T-cell (primary cell): ENCODE measurements around the gene LUZP2. TPM values are rescaled to one million over a fixed set of nuclear protein-coding genes. Genes with fewer than 3 reads are reported as not detected.

Experiments used
- ATAC-seq, 4 experiments: fragments of 200-7000 bp in 3 of 4; fragments of 150-1000 bp in 1 of 4; cut with Tn5 transposase; replicated peaks in 1 of 4; 1 replicate in 3 of 4; 2 replicates in 1 of 4; pipeline ENCODE4 v1.10.0; 2021; ENCODE audit warnings: moderate library complexity in 3 of 4, mild to moderate bottlenecking in 2 of 4, moderate number of reproducible peaks in 1 of 4
- CTCF ChIA-PET, 2 donors: fragments of 300-600 bp; sonication (Branson Sonifier 250); formaldehyde crosslinking; loops; one replicate each; lab custom pipeline; 2022; ENCODE audit warnings: antibody characterized with exemption in 2 of 2; lab: Charles Lee
- POLR2A ChIA-PET, 2 donors: fragments of 300-600 bp; sonication (Branson Sonifier 250); formaldehyde crosslinking; loops; one replicate each; lab custom pipeline; 2022; ENCODE audit warnings: antibody characterized with exemption in 2 of 2; lab: Charles Lee
- DNase-seq, 35 experiments: peaks; one replicate each; pipeline versions ENCODE4 v3.0.0 to v3.0.0-alpha.2; 2013 to 2023
- H3K27ac ChIP-seq: one replicate; pipeline ENCODE4 v1.5.1; 2013; ENCODE audit warnings: low read length
- H3K27me3 ChIP-seq, 2 experiments: replicated peaks in 1 of 2; 1 replicate in 1 of 2; 2 replicates in 1 of 2; pipeline versions ENCODE4 v1.6.1 to v1.7.0; 2013; ENCODE audit warnings: low read length in 1 of 2, mixed read lengths in 1 of 2; ENCODE audit not compliant: control insufficient read depth in 2 of 2, insufficient read depth in 2 of 2; ENCODE audit errors: extremely low read depth in 1 of 2
- H3K36me3 ChIP-seq, 2 donors: 1 replicate in 1 of 2; 2 replicates in 1 of 2; pipeline versions ENCODE4 v1.6.1 to v1.7.0; 2013; ENCODE audit warnings: low read length in 1 of 2; ENCODE audit not compliant: control insufficient read depth in 2 of 2, insufficient read depth in 1 of 2; ENCODE audit errors: extremely low read depth in 1 of 2
- H3K4me1 ChIP-seq, 2 experiments: 1 replicate in 1 of 2; 2 replicates in 1 of 2; pipeline versions ENCODE4 v1.6.1 to v1.7.0; 2013; ENCODE audit warnings: low read length in 2 of 2, mixed read lengths in 1 of 2; ENCODE audit not compliant: insufficient read depth in 2 of 2, control insufficient read depth in 1 of 2; ENCODE audit errors: extremely low read depth in 1 of 2
- H3K4me3 ChIP-seq, 2 donors: 1 replicate in 1 of 2; 2 replicates in 1 of 2; pipeline versions ENCODE4 v1.5.1 to v1.7.0; 2013; ENCODE audit warnings: mild to moderate bottlenecking in 2 of 2, low read length in 1 of 2, moderate library complexity in 1 of 2; ENCODE audit not compliant: control insufficient read depth in 1 of 2; ENCODE audit errors: extremely low read depth in 1 of 2
- H3K9me3 ChIP-seq: 2 replicates; pipeline ENCODE4 v1.7.0; 2013
- H3K27ac Mint-ChIP-seq, 2 donors: one replicate each; pipeline ENCODE4 v1.8.0; 2020 to 2021; ENCODE audit warnings: mild to moderate bottlenecking in 2 of 2, mixed read lengths in 2 of 2
- H3K27me3 Mint-ChIP-seq, 2 donors: one replicate each; pipeline ENCODE4 v1.8.0; 2021 to 2022; ENCODE audit warnings: mixed read lengths in 2 of 2
- H3K36me3 Mint-ChIP-seq: one replicate; pipeline ENCODE4 v1.8.0; 2021; ENCODE audit warnings: mixed read lengths
- H3K4me1 Mint-ChIP-seq, 3 donors: one replicate each; pipeline ENCODE4 v1.8.0; 2020 to 2022; ENCODE audit warnings: mixed read lengths in 3 of 3, mild to moderate bottlenecking in 1 of 3
- H3K4me3 Mint-ChIP-seq, 3 donors: one replicate each; pipeline ENCODE4 v1.8.0; 2020 to 2022; ENCODE audit warnings: mild to moderate bottlenecking in 3 of 3, mixed read lengths in 3 of 3, moderate library complexity in 3 of 3
- H3K9me3 Mint-ChIP-seq, 3 donors: one replicate each; pipeline ENCODE4 v1.8.0; 2020 to 2022; ENCODE audit warnings: mixed read lengths in 3 of 3
- WGBS: methylation state at CpG from one replicate; pipeline ENCODE4 v1.1.5; 2013; ENCODE audit warnings: missing lambda C conversion rate; ENCODE audit not compliant: insufficient coverage; 5-methylcytosine and 5-hydroxymethylcytosine counted together
- total RNA-seq, 35 experiments: library from RNA in 6 of 35; stranded (reverse) in 6 of 35; fragments of 120-200 nt in 1 of 35; gene quantifications; one replicate each; pipeline versions ENCODE4 v1.2.1 to v1.2.4 and lab custom pipeline; 2013 to 2026

LUZP2 gene
- total RNA-seq, 5 donors from 2014 or later (not counting 1 experiment from before 2014, with no cell fraction given): not detected

DNA sequence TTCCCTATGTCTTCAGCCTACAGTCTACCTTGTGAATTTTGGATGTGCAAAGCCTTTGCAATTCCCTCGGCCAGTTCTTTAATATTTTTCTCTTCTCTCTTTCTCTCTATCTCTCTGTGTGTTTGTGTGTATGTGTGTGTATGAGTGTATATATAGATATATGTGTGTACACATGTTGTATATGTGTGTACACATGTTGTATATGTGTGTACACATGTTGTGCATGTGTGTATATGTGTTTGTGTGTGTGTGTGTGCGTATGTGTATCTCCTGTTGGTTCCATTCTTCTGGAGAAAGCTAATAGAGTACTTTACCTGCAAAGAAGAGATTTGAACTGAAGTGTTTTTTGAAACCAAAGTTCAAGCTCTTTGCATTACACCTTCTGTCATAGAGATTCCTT is 155.0 kb downstream of the LUZP2 start:
- no peak for DNase-seq
- Histone ChIP-seq H3K27me3 (no peaks in the 10 kb centered on the region), H3K36me3 (no peaks in the 10 kb centered on the region), H3K4me3 (no peak overlapping the region), H3K9me3 (no peaks in the 10 kb centered on the region), H3K4me1 (no peaks in the 10 kb centered on the region), H3K27ac (no peak overlapping the region)
- WGBS: no CpG with 5 or more reads among the region's 2 CpGs
- no peaks in the 10 kb centered on the region for H3K4me1 Mint-ChIP-seq
- no peak overlapping the region for H3K4me3 Mint-ChIP-seq
- H3K9me3 Mint-ChIP-seq: peaks cover 16 to 24% (median 20%) of the 10 kb centered on the region in 3 donors
- POLR2A ChIA-PET: no interaction called here
- CTCF ChIA-PET: no interaction called here
- no peak overlapping the region for H3K27ac Mint-ChIP-seq
- H3K36me3 Mint-ChIP-seq: no peaks in the 10 kb centered on the region
- H3K27me3 Mint-ChIP-seq: no peaks in the 10 kb centered on the region
- ATAC-seq: no peak

DNA sequence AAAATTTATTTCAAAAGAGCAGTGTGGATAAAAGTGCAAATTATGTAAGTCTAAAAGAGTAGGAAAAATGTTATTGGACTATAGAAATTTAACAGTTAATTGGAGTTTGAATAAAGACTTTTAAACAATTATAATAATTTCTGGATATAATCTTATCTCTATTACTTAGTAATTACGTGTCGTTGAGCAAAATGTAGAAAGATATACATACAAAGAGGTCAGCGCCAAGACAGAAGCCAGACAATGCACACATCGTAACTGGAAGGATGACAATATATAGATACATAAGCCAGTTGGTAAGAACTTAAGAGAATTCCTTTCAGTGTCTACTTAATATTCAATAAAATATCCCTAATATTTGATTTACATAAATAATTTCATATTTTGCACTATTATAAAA is 157.0 kb downstream of the LUZP2 start:
- no peaks in the 10 kb centered on the region for H3K36me3 Mint-ChIP-seq
- H3K9me3 ChIP-seq: no peaks in the 10 kb centered on the region
- H3K4me3 ChIP-seq: no peak overlapping the region
- H3K36me3 ChIP-seq: no peaks in the 10 kb centered on the region
- POLR2A ChIA-PET: no interaction called here
- no peaks in the 10 kb centered on the region for H3K4me1 Mint-ChIP-seq
- no CpG with 5 or more reads among the region's 4 CpGs for WGBS
- no peaks in the 10 kb centered on the region for H3K27me3 ChIP-seq
- no peaks in the 10 kb centered on the region for H3K4me1 ChIP-seq
- no peaks in the 10 kb centered on the region for H3K27me3 Mint-ChIP-seq
- ATAC-seq (no peak), DNase-seq (no peak)
- peaks cover 8 to 23% (median 19%) of the 10 kb centered on the region in 3 donors for H3K9me3 Mint-ChIP-seq
- H3K27ac ChIP-seq: no peak overlapping the region
- CTCF ChIA-PET: no interaction called here
- no peak overlapping the region for H3K27ac Mint-ChIP-seq
- no peak overlapping the region for H3K4me3 Mint-ChIP-seq

DNA sequence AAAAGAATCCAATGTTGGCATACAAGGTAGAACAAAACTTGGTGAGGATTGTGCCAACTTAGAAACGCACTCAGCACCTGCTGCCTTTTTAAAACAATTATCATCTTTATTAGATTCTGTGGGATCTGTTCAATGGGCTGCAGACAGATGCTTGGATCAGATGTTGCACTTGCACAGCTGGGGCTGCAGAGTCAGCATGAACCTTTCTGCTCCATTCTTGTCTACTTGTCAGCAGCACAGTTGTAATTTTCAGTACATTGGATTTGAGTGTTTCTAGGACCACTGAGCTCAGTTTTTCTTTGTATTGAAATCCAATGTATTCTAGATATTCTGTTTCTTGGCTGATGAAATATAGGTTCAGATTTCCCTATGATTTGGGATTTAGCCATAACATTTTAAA is 164.5 kb downstream of the LUZP2 start:
- POLR2A ChIA-PET: no interaction called here
- no peaks in the 10 kb centered on the region for H3K27me3 Mint-ChIP-seq

DNA sequence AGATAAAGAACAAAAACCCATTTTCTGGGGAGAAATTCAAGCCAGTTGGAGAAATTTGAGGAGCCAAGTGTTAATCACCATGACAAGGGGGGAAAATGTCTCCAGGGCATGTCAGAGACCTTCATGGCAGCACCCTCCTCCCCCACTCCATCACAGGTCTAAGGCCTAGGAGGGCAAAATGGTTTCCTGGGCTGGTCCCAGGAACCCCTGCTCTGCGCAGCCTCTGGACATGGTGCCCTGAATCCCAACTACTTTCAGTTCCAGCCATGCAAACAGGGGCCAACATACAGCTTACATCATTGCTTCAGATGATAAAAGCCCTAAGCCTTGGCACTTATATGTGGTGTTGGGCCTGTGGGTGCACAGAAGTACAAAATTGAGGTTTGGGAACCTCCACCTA is 167.5 kb downstream of the LUZP2 start:
- no CpG with 5 or more reads among the region's 1 CpG for WGBS
- ChIA-PET POLR2A (no interaction called here), CTCF (no interaction called here)
- Mint-ChIP-seq H3K9me3 (peaks cover 6 to 14% (median 12%) of the 10 kb centered on the region in 3 donors), H3K27ac (no peak overlapping the region), H3K36me3 (no peaks in the 10 kb centered on the region), H3K27me3 (no peaks in the 10 kb centered on the region), H3K4me3 (no peak overlapping the region), H3K4me1 (no peaks in the 10 kb centered on the region)
- H3K27me3 ChIP-seq: no peaks in the 10 kb centered on the region
- H3K4me3 ChIP-seq: no peak overlapping the region
- H3K27ac ChIP-seq: no peak overlapping the region
- ATAC-seq (no peak), DNase-seq (no peak)
- no peaks in the 10 kb centered on the region for H3K9me3 ChIP-seq
- no peaks in the 10 kb centered on the region for H3K36me3 ChIP-seq
- no peaks in the 10 kb centered on the region for H3K4me1 ChIP-seq

More for the DNA sequence above, 164.5 kb downstream of the LUZP2 start:
- H3K27ac ChIP-seq: no peak overlapping the region
- no peak overlapping the region for H3K4me3 Mint-ChIP-seq
- no peaks in the 10 kb centered on the region for H3K36me3 ChIP-seq
- WGBS: no CpG with 5 or more reads among the region's 1 CpG
- H3K9me3 Mint-ChIP-seq: peaks cover 11 to 20% (median 12%) of the 10 kb centered on the region in 3 donors
- no peaks in the 10 kb centered on the region for H3K9me3 ChIP-seq
- CTCF ChIA-PET: no interaction called here
- no peak overlapping the region for H3K4me3 ChIP-seq
- no peak for DNase-seq
- H3K27ac Mint-ChIP-seq: no peak overlapping the region
- H3K4me1 Mint-ChIP-seq: no peaks in the 10 kb centered on the region
- ATAC-seq: no peak
- H3K36me3 Mint-ChIP-seq: no peaks in the 10 kb centered on the region
- H3K27me3 ChIP-seq: no peaks in the 10 kb centered on the region
- no peaks in the 10 kb centered on the region for H3K4me1 ChIP-seq

DNA sequence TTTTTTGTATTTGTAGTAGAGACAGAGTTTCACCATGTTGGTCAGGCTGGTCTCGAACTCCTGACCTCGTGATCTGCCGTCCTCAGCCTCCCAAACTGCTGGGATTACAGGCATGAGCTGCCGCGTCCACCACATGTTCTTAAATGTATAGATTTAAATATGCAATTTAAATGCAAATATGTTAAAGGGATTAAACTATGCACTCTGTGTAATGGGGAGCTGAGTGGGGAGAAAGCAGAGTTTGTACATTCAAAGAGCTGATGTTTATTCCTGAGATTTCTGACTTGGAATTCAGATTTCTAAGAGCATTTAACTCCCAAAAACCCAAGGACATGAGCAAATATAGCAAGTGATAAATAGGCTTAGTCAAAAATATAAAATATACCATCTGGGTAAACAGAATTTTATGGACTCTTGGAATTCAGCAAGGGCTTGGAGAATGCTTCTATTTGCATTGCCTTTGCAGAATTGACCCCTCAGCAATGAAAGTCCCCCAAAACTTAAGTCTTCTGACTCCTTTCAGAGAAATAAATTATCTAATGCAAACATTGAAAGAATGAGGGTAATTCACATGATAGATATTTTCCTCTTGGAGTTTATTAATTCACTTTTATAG is 170.6 kb downstream of the LUZP2 start:
- no peaks in the 10 kb centered on the region for H3K4me1 Mint-ChIP-seq
- WGBS: no CpG with 5 or more reads among the region's 5 CpGs
- ATAC-seq: no peak
- H3K4me3 Mint-ChIP-seq: no peak overlapping the region
- no peaks in the 10 kb centered on the region for H3K27me3 ChIP-seq
- H3K27ac Mint-ChIP-seq: no peak overlapping the region
- ChIA-PET POLR2A (no interaction called here), CTCF (no interaction called here)
- DNase-seq: no peak
- H3K4me3 ChIP-seq: no peak overlapping the region
- no peaks in the 10 kb centered on the region for H3K36me3 Mint-ChIP-seq
- no peaks in the 10 kb centered on the region for H3K9me3 ChIP-seq
- no peaks in the 10 kb centered on the region for H3K4me1 ChIP-seq
- H3K27me3 Mint-ChIP-seq: no peaks in the 10 kb centered on the region
- H3K9me3 Mint-ChIP-seq: peaks cover 7 to 14% (median 12%) of the 10 kb centered on the region in 3 donors
- H3K27ac ChIP-seq: no peak overlapping the region
- no peaks in the 10 kb centered on the region for H3K36me3 ChIP-seq

DNA sequence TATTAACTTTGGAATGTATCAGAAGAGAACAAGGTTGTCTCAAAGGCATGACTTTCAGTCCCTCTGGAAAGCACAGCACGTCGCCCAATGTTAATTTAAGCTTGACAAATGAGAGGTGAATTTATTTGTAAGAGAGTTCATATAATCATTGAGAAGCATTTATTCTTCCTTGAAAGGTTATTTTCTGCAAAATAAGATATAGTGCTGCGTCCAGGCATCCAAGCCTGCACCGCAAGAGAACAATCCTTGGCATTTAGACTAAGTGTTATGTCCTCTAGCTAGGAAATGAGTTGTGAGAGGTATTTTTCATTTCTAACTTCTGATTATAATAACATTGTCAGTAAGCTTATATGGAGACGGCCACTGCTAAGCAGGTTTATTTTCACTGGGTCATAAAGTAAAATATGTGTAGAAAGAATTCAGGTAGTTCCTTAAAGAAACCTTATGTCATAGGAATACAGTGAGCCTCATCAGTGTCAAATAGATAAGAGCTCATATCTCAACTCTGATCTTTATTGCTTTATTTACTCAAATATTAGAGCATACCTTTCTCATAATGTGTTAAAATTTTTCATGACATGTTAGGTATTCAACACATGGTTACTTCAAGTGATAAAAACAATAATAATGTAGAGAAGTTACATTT is 182.0 kb downstream of the LUZP2 start:
- no peaks in the 10 kb centered on the region for H3K36me3 ChIP-seq
- ChIA-PET POLR2A (no interaction called here), CTCF (no interaction called here)
- Mint-ChIP-seq H3K9me3 (peaks cover 3 to 10% (median 6%) of the 10 kb centered on the region in 3 donors), H3K4me1 (no peaks in the 10 kb centered on the region), H3K27ac (no peak overlapping the region), H3K36me3 (no peaks in the 10 kb centered on the region), H3K4me3 (no peak overlapping the region), H3K27me3 (no peaks in the 10 kb centered on the region)
- H3K27me3 ChIP-seq: no peaks in the 10 kb centered on the region
- no peaks in the 10 kb centered on the region for H3K4me1 ChIP-seq
- no peak overlapping the region for H3K4me3 ChIP-seq
- DNase-seq (no peak), ATAC-seq (no peak)
- WGBS: 76% methylated on average over 3 of the region's 5 CpGs
- H3K9me3 ChIP-seq: no peaks in the 10 kb centered on the region
- H3K27ac ChIP-seq: no peak overlapping the region
